Lower lobe of right lung (tissue), 2 donors: ENCODE data around the gene SMYD3. TPM values are rescaled to one million over a fixed set of nuclear protein-coding genes. Genes with fewer than 3 reads are reported as not detected.

Experiments
- ATAC-seq, 2 donors: fragments of 200-7000 bp; cut with Tn5 transposase; one replicate each; pipeline ENCODE4 v1.9.1; 2020 to 2022; ENCODE audit warnings: mild to moderate bottlenecking in 2 of 2, moderate library complexity in 2 of 2
- DNase-seq: peaks from one replicate; pipeline ENCODE4 v3.0.0-alpha.2; 2020
- H3K27ac ChIP-seq: fragments of 200-600 bp; one replicate; pipeline ENCODE4 v1.8.0; 2022
- H3K27me3 ChIP-seq: fragments of 200-600 bp; one replicate; pipeline ENCODE4 v1.8.0; 2022; ENCODE audit warnings: low read depth
- H3K36me3 ChIP-seq: fragments of 200-600 bp; one replicate; pipeline ENCODE4 v1.8.0; 2022; ENCODE audit warnings: mild to moderate bottlenecking
- H3K4me1 ChIP-seq: fragments of 200-600 bp; one replicate; pipeline ENCODE4 v1.8.0; 2022
- H3K4me3 ChIP-seq: fragments of 200-600 bp; one replicate; pipeline ENCODE4 v1.8.0; 2022; ENCODE audit warnings: mild to moderate bottlenecking
- H3K9me3 ChIP-seq: fragments of 200-600 bp; one replicate; pipeline ENCODE4 v1.8.0; 2022
- CTCF ChIP-seq: fragments of 200-600 bp; IDR thresholded peaks from one replicate; pipeline ENCODE4 v1.8.0; 2022; ENCODE audit warnings: antibody characterized with exemption, mild to moderate bottlenecking
- intact Hi-C: fragments of 100-400 bp; cut with DNase I; formaldehyde crosslinking; loops from one replicate; pipeline ENCODE4 v1.11.0; 2022
- total RNA-seq: library from RNA; stranded (reverse); fragmentation: NEBNext Ultra II Directional; extraction: Animal tissue kit (Norgen Biotek cat#: 25700); gene quantifications from one replicate; pipeline ENCODE4 v1.2.1, GENCODE V29; 2021
- donor health status: DM: no; HTN: yes; CAD: no; lungs with severe emphysema.

SMYD3 gene
- total RNA-seq, 1 donor from 2014 or later: 20.5 TPM

GRCh38 chr1:245807306-245807705 is 699.8 kb downstream of the SMYD3 start:
- intact Hi-C loops: no loop called here
- Histone ChIP-seq H3K9me3 (no peaks in the 10 kb centered on the region), H3K4me3 (peak overlapping the region; percentile 2), H3K36me3 (no peaks in the 10 kb centered on the region), H3K4me1 (peaks cover 20% of the 10 kb centered on the region), H3K27ac (peak overlapping the region; percentile 70), H3K27me3 (no peaks in the 10 kb centered on the region)
- ATAC-seq (peak; percentile 86 to 93), DNase-seq (peak; percentile 69)
- no peak for TF ChIP-seq CTCF

GRCh38 chr1:245805532-245805931 is 701.5 kb downstream of the SMYD3 start:
- DNase-seq: no peak
- no peaks in the 10 kb centered on the region for H3K27me3 ChIP-seq
- no peak overlapping the region for H3K4me3 ChIP-seq
- no peaks in the 10 kb centered on the region for H3K36me3 ChIP-seq
- H3K27ac ChIP-seq: no peak overlapping the region
- intact Hi-C loops: no loop called here
- ATAC-seq: no peak
- no peaks in the 10 kb centered on the region for H3K9me3 ChIP-seq
- peaks cover 20% of the 10 kb centered on the region for H3K4me1 ChIP-seq
- no peak for TF ChIP-seq CTCF

- DNase-seq: no peak
- H3K27me3 ChIP-seq: no peaks in the 10 kb centered on the region
- no peak overlapping the region for H3K27ac ChIP-seq
- H3K4me1 ChIP-seq: peaks cover 20% of the 10 kb centered on the region
- intact Hi-C loops: no loop called here
- H3K36me3 ChIP-seq: no peaks in the 10 kb centered on the region
- H3K9me3 ChIP-seq: no peaks in the 10 kb centered on the region
- no peak for TF ChIP-seq CTCF
- no peak for ATAC-seq
- no peak overlapping the region for H3K4me3 ChIP-seq
These were observed 702.4 kb downstream of the SMYD3 start for GRCh38 chr1:245804696-245805095.

- no peak for TF ChIP-seq CTCF
- Histone ChIP-seq H3K4me1 (peaks cover 17% of the 10 kb centered on the region), H3K4me3 (no peak overlapping the region), H3K9me3 (no peaks in the 10 kb centered on the region), H3K27me3 (no peaks in the 10 kb centered on the region), H3K27ac (no peak overlapping the region), H3K36me3 (no peaks in the 10 kb centered on the region)
- intact Hi-C loops: no loop called here
- DNase-seq (no peak), ATAC-seq (no peak)
These were observed 703.4 kb downstream of the SMYD3 start for GRCh38 chr1:245803666-245804037.

GRCh38 chr1:245802941-245803665 is 704.0 kb downstream of the SMYD3 start:
- peaks cover 13% of the 10 kb centered on the region for H3K4me1 ChIP-seq
- ATAC-seq (no peak), DNase-seq (no peak)
- intact Hi-C loops: no loop called here
- no peak overlapping the region for H3K4me3 ChIP-seq
- H3K27me3 ChIP-seq: no peaks in the 10 kb centered on the region
- H3K36me3 ChIP-seq: no peaks in the 10 kb centered on the region
- no peak overlapping the region for H3K27ac ChIP-seq
- no peaks in the 10 kb centered on the region for H3K9me3 ChIP-seq
- no peak for TF ChIP-seq CTCF
